WERI-Rb-1 (cell line): ENCODE results near the gene RBMS3.

Source experiments
- DNase-seq: peaks from one replicate; pipeline ENCODE4 v3.0.0-alpha.2; 2020
- H3K27ac ChIP-seq: fragments of 250-450 bp; sonication (Bioruptor Pico); 2 replicates; pipeline ENCODE4 v1.5.1; 2020; ENCODE audit warnings: mild to moderate bottlenecking, moderate library complexity
- H3K27me3 ChIP-seq: fragments of 250-450 bp; sonication (Bioruptor Pico); 2 replicates; pipeline ENCODE4 v1.5.1; 2021; ENCODE audit warnings: mild to moderate bottlenecking, low read depth, moderate library complexity; ENCODE audit not compliant: insufficient read depth, severe bottlenecking
- H3K36me3 ChIP-seq: fragments of 250-450 bp; sonication (Bioruptor Pico); 2 replicates; pipeline ENCODE4 v1.5.1; 2020; ENCODE audit warnings: mild to moderate bottlenecking, moderate library complexity
- H3K4me3 ChIP-seq: 2 replicates; pipeline ENCODE4 v1.5.1; 2011; ENCODE audit warnings: low read depth, mild to moderate bottlenecking, control low read depth, low read length
- H3K9me3 ChIP-seq: fragments of 250-450 bp; sonication (Bioruptor Pico); 2 replicates; pipeline ENCODE4 v1.5.1; 2021; ENCODE audit warnings: mild to moderate bottlenecking, moderate library complexity; ENCODE audit not compliant: severe bottlenecking
- CTCF ChIP-seq: IDR thresholded peaks from 2 replicates; pipeline ENCODE4 v1.5.1; 2011; ENCODE audit warnings: low read depth, mild to moderate bottlenecking, control low read depth, inconsistent platforms, low read length

The RBMS3 gene

GRCh38 chr3:29761517-29761916, 480.6 kb downstream of the RBMS3 start:
- no peaks in the 10 kb centered on the region for H3K9me3 ChIP-seq
- H3K36me3 ChIP-seq = no peaks in the 10 kb centered on the region
- DNase-seq = no peak

GRCh38 chr3:29763115-29763514, 482.2 kb downstream of the RBMS3 start:
- no peaks in the 10 kb centered on the region for H3K36me3 ChIP-seq
- no peak for DNase-seq
- TF ChIP-seq CTCF = no peak
- no peak overlapping the region for H3K4me3 ChIP-seq
- no peaks in the 10 kb centered on the region for H3K27me3 ChIP-seq
- no peak overlapping the region for H3K27ac ChIP-seq
- H3K9me3 ChIP-seq = no peaks in the 10 kb centered on the region

More at GRCh38 chr3:29761517-29761916, 480.6 kb downstream of the RBMS3 start:
- H3K27ac ChIP-seq = no peak overlapping the region
- no peak for TF ChIP-seq CTCF
- no peak overlapping the region for H3K4me3 ChIP-seq
- H3K27me3 ChIP-seq = no peaks in the 10 kb centered on the region

GRCh38 chr3:29764041-29764440, 483.2 kb downstream of the RBMS3 start:
- H3K36me3 ChIP-seq = no peaks in the 10 kb centered on the region
- no peaks in the 10 kb centered on the region for H3K27me3 ChIP-seq
- TF ChIP-seq CTCF = no peak
- no peak for DNase-seq
- no peak overlapping the region for H3K27ac ChIP-seq
- no peaks in the 10 kb centered on the region for H3K9me3 ChIP-seq
- H3K4me3 ChIP-seq = no peak overlapping the region

- Histone ChIP-seq H3K27me3 (no peaks in the 10 kb centered on the region), H3K27ac (no peak overlapping the region), H3K4me3 (no peak overlapping the region), H3K9me3 (no peaks in the 10 kb centered on the region), H3K36me3 (no peaks in the 10 kb centered on the region)
- DNase-seq = no peak
- TF ChIP-seq CTCF = no peak
Observed at GRCh38 chr3:29764603-29765254, 483.9 kb downstream of the RBMS3 start.

GRCh38 chr3:29771602-29772001, 490.7 kb downstream of the RBMS3 start:
- Histone ChIP-seq H3K36me3 (no peaks in the 10 kb centered on the region), H3K27me3 (no peaks in the 10 kb centered on the region), H3K9me3 (no peaks in the 10 kb centered on the region), H3K27ac (no peak overlapping the region), H3K4me3 (no peak overlapping the region)
- no peak for DNase-seq
- TF ChIP-seq CTCF = no peak

- Histone ChIP-seq H3K9me3 (no peaks in the 10 kb centered on the region), H3K27ac (no peak overlapping the region), H3K27me3 (no peaks in the 10 kb centered on the region), H3K36me3 (no peaks in the 10 kb centered on the region), H3K4me3 (no peak overlapping the region)
- TF ChIP-seq CTCF = no peak
- DNase-seq = no peak
Observed at GRCh38 chr3:29772436-29772835, 491.6 kb downstream of the RBMS3 start.
